HT-29 (cell line): ENCODE results near the gene MRPL32. TPM values are rescaled to one million over a fixed set of nuclear protein-coding genes. Genes with fewer than 3 reads are reported as not detected.
A peak's percentile ranks its signal among the peaks of the same experiment; 100 is the strongest.

Experiments used
- DNase-seq: peaks from one replicate; pipeline ENCODE4 v3.0.0-alpha.2; 2015; ENCODE audit warnings: low spot score
- total RNA-seq: library from RNA; depleted of rRNA; stranded (reverse); fragments of >200 nt; shearing (Covaris generic); gene quantifications from 2 replicates; pipeline ENCODE4 v1.2.3, GENCODE V29; 2014

The MRPL32 gene
- total RNA-seq, 1 experiment from 2014 or later, result 65.4 TPM

- DNase-seq, result no peak
Measured at GRCh38 chr7:42926204-42926603, 6.0 kb upstream of the MRPL32 start.

GRCh38 chr7:42928754-42929153 is 3.4 kb upstream of the MRPL32 start:
- no peak for DNase-seq

DNA sequence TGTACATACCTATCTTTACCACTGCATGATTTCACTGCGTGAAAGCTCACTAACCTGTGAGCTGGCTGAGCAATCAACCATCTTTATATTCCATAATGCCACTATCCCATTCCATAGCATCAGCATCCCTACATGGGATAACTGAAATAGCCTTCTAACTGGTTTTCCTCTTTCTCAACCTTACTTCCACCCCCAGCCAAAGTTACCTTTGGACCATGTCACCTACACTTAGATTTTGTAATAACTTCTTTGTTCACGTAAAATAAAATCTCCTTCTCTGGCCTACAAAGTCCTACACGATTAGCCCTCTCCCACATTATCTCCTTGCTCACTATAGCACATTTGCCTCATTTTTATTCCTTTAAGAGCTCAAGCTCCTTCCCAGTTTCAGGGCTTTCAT is 2.7 kb upstream of the MRPL32 start:
- no peak for DNase-seq

DNA sequence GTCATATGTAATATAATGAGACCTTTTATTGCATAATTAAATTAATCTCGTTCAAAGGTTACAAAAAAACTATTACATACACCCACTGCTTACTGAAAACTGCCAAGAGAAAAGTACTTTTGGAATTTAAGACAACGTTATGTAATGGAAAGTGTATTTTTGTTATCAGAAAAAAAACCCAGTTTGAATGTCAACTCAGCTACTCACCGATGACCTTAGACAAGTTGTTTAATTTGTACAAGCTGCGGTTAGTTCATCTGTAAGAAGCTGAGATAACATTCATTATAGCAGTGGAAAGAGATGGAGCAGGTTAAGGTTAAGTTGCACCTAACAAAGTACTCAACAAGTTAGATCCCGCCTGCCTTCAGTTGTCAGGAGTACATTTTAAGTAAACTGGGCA is 1.3 kb upstream of the MRPL32 start:
- peak; percentile 19 for DNase-seq

GRCh38 chr7:42931447-42931833 is 736 bp upstream of the MRPL32 start:
- peak; percentile 40 for DNase-seq

DNA sequence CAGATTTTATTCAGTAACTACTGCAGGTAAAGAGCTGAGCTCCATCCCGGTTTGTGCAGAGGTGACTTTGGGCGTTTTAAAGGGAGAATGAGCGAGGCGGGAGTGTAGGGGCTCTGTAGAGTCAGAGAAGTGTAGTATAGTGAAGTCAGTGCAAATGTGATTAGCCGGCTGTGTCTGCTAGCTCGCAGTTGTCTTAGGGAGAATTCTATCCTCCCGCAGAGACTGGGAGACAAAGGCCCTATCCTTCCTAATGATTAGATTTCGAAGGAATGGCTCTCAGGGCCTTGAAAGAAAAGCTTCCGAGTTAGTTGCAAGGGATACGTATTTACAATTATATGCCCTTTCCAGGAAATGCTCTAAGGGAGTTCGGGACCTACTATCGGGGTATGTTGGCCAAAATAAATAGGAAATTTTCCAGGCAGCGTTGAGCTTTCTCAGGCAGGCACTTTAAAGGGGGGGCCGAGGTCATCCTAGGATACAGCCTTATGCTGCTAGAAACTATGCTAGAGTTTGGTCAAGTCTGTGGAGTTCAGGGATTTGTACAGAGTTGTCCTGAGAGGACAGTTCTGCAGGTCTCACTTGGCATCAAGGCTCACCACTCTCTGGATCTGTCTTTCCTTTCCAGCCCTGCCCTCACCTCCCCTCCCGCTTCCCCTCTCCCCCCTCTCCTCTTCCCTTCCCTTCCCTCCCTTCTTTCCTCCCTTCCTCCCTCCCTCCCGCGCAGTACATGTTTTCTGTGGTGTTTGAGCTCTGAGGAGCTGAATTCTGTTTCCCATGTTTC is 825 bp downstream of the MRPL32 start:
- peak; percentile 61 for DNase-seq

DNA sequence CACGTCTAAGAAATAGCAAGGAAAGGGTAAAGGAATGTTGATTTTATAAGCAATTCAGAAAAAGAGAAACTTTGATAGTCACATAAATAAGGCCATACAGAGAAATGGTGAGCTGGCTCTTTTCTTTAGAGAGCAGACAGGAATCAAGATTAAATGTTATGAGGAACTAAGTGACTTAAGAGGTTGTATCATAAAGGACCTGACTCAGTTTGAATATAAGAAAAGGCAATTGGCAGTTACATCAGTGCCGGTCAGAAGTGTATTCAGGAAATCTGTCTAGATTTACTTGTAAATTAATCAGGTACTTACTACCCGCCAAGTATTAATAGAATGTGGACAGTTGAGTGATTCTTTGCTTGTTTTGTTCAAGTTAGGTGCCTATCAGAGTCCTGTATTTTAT is 2.1 kb downstream of the MRPL32 start:
- DNase-seq, result no peak

GRCh38 chr7:42935861-42936260 is 3.7 kb downstream of the MRPL32 start:
- DNase-seq, result no peak

- DNase-seq, result no peak
Measured at GRCh38 chr7:42939457-42940240, 7.5 kb downstream of the MRPL32 start.

- peak; percentile 91 for DNase-seq
Measured at GRCh38 chr7:42940985-42941847, 9.0 kb downstream of the MRPL32 start.

DNA sequence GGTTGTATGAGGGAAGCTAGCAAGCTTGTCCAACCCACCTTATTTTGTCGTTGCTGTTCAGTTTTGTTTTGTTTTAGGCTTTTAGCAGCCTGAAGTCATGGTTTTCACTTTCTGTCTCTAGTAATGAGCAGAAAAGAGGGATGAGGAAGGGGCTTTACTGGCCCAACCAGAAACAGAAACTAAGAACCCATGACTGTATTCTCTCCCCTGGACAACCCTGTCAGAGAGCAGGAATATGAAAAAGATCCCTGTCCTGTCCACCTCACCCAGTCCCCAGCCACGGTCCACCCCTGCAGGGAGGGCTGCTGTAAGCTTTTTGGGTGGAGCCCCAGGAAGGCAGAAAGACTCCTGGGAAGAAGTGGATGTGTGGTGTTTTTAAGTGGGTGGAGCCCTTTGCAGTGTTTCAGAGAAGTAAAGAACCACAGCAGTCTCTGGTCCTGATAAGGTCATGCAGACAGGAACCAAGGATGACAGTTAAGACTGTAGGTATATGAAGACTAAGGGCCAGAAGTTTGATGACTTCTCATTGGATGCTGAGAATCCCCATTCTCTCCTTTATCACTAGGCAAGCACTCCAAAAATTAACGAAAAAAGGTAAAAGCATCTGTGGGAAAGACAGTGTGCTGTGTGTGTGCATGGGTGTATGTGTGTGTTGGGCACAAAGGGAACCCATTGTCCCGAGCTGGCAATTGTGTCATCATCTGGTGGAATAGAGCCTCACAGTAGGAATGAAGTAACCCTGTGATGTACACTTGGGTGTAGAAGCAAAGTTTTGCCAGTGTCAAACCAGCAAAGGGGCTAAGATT is 13.8 kb downstream of the MRPL32 start:
- DNase-seq, result no peak

DNA sequence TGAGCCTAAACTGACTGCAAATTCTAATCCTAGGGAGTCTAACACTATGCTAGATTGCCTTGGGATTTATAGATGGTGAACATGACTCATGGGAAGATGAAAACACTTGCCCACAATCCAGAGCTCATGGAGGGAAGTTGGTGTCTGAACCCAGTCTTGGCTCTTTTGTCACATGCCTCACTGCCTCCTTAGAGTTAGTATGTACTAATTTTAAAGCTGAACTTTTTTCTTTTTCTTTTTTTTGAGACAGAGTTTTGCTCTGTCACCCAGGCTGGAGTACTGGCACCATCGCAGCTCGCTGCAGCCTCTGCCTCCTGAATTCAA is 14.4 kb downstream of the MRPL32 start:
- no peak for DNase-seq

DNA sequence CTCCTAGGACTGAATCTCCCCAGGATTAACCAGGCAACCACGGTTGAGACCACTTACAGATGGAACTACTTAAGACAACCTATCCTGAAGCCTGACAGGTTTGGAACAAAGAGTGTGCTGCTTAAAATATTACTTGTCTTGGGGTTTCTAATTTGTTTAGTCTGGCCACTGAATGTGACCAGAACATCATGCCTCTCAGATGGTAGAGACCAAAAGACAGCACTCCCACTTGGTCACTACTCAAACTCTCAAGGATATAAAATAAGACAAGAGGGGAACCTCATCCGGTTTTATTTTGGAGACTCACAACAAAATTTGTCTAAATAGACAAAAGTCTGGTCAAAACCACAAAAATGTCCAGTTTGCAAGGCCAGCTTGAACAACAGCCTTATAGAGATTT is 15.3 kb downstream of the MRPL32 start:
- DNase-seq, result no peak

DNA sequence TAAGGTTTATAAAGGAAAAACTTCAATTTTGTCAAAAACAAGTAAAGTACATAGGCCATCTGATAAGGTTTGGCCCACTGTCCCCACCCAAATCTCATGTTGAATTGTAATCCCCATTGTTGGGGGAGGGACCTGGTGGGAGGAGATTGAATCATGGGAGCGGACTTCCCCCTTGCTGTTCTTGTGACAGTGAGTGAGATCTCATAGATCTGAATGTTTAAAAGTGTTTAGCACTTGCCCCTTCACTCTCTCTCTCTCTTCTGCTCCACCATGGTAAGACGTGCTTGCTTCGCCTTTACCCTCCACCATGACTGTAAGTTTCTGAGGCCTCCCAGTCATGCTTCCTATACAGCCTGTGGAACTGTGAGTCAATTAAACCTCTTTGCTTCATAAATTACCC is 18.2 kb downstream of the MRPL32 start:
- DNase-seq, result no peak

DNA sequence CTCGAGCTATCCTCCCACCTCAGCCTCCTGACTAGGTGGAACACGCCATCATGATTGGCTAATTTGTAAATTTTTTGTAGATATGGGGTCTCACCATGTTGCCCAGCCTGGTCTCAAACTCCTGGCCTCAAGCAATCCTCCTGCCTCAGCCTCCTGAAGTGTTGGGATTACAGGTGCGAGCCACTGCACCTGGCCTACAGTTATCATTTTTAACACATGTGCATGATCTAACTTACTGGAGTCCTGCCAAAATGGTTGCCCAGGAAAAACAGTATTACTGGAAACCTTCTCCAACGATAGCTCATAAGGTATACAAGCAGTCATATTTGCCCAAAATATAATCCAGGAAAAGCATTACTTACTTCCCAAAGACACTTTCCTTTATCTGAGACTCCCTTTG is 20.2 kb downstream of the MRPL32 start:
- no peak for DNase-seq

GRCh38 chr7:42953994-42954393 is 21.8 kb downstream of the MRPL32 start:
- DNase-seq, result no peak

GRCh38 chr7:42956062-42956461 is 23.9 kb downstream of the MRPL32 start:
- no peak for DNase-seq

DNA sequence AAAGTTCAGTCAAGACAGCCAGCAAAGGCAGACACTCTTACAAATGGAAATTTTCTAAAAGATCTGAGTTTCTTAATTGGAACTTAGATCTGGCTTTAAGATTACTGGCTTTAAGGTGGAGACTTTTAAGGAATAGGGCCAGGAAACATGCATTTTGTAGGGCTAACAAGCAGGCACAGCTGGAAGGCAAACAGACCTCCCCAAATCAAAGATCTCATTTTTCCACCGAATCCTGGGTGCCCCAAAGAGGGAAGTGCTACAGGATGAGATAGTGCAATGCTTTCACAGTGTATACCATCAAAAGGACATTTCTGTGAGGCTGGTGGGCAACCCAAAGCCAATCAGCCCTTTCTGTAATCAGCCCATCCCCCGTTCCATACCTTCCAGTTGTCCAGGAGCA is 27.4 kb downstream of the MRPL32 start:
- DNase-seq, result no peak

DNA sequence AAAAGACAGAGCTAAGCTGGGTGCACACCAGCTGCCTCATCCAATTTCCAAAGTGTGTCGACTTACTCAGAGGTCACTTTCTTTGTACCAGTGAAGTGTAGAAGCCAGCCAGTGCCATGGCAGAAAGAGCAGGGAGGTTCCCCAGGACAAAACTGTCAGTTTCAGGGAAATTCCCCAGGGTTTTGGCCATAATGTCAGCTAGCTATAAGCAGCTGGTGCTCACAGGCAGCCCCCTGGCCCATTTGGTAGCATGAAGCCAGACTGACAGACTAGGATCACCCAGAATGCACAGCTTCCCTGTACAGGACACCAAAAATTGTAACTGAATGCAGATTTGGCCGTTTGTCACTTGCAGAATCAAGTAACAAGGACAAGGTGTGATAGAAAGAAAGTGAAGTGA is 28.6 kb downstream of the MRPL32 start:
- no peak for DNase-seq

GRCh38 chr7:42961170-42961569 is 29.0 kb downstream of the MRPL32 start:
- no peak for DNase-seq

GRCh38 chr7:42964293-42964692 is 32.1 kb downstream of the MRPL32 start:
- no peak for DNase-seq
